Esophagus squamous epithelium (tissue), 4 donors: ENCODE results near the gene PTPRCAP.

Experiments
- CTCF ChIP-seq, 6 experiments: fragments of 450-650 bp in 4 of 6; fragments of 200-600 bp in 2 of 6; sonication (generic) in 2 of 6; IDR thresholded peaks; one replicate each; pipeline ENCODE4 v1.5.1; 2016 to 2019; ENCODE audit warnings: antibody characterized with exemption in 6 of 6, mild to moderate bottlenecking in 4 of 6, moderate library complexity in 4 of 6
- POLR2A ChIP-seq, 4 donors: fragments of 450-650 bp; IDR thresholded peaks; one replicate each; pipeline ENCODE4 v1.6.1; 2017; ENCODE audit warnings: antibody characterized with exemption in 4 of 4, mild to moderate bottlenecking in 4 of 4, moderate library complexity in 3 of 4

GRCh38 chr11:67404515-67405195 is 32.8 kb downstream of the PTPRCAP start:
- no peak for TF ChIP-seq CTCF (IDR thresholded peaks at IDR 0.05)
- no peak for TF ChIP-seq POLR2A (IDR thresholded peaks at IDR 0.05)
